Caco-2 (cell line): ENCODE results near the gene PSTPIP1. TPM values are rescaled to one million over a fixed set of nuclear protein-coding genes. Genes with fewer than 3 reads are reported as not detected.

Experiments
- Bru-seq: library from RNA; stranded (reverse); fragments of 400-500 nt; gene quantifications from one replicate; lab custom pipeline; 2021; lab: Mats Ljungman, UMichigan
- BruChase-seq, 2 experiments: library from RNA; stranded (reverse); fragments of 400-500 nt; gene quantifications; one replicate each; lab custom pipeline; 2021; lab: Mats Ljungman, UMichigan
- BruUV-seq: library from RNA; stranded (reverse); fragments of 400-500 nt; replicated peaks from 2 replicates; lab custom pipeline; 2021; lab: Mats Ljungman, UMichigan
- CTCF ChIA-PET: fragments of 300-600 bp; sonication (Branson Sonifier 250); formaldehyde crosslinking; loops from one replicate; lab custom pipeline; 2022; ENCODE audit warnings: antibody characterized with exemption; lab: Charles Lee
- POLR2A ChIA-PET: fragments of 300-600 bp; sonication (Branson Sonifier 250); formaldehyde crosslinking; loops from one replicate; lab custom pipeline; 2022; ENCODE audit warnings: antibody characterized with exemption; lab: Charles Lee
- DNase-seq, 2 experiments: peaks; one replicate each; pipeline versions ENCODE4 v3.0.0 to v3.0.0-alpha.2; 2020 to 2022
- H3K27me3 ChIP-seq: replicated peaks from 2 replicates; pipeline ENCODE4 v1.6.0; 2011; ENCODE audit warnings: low read length; ENCODE audit not compliant: control insufficient read depth, insufficient read depth
- H3K36me3 ChIP-seq: 2 replicates; pipeline ENCODE4 v1.5.1; 2011; ENCODE audit warnings: low read length; ENCODE audit not compliant: control insufficient read depth, insufficient read depth
- H3K4me1 ChIP-seq: fragments of 250-450 bp; sonication (Bioruptor Pico); 2 replicates; pipeline ENCODE4 v1.5.1; 2020; ENCODE audit warnings: mild to moderate bottlenecking
- H3K4me3 ChIP-seq: 2 replicates; pipeline ENCODE4 v1.5.1; 2011; ENCODE audit warnings: low read depth, mild to moderate bottlenecking, control low read depth, low read length
- H3K9me3 ChIP-seq: fragments of 250-450 bp; sonication (Bioruptor Pico); 2 replicates; pipeline ENCODE4 v1.5.1; 2020; ENCODE audit warnings: mild to moderate bottlenecking, moderate library complexity
- H3K27ac Mint-ChIP-seq: one replicate; pipeline ENCODE4 v1.8.0; 2022; ENCODE audit warnings: mixed read lengths; ENCODE audit not compliant: unreplicated experiment
- H3K27me3 Mint-ChIP-seq: one replicate; pipeline ENCODE4 v1.8.0; 2022; ENCODE audit warnings: mixed read lengths; ENCODE audit not compliant: insufficient read depth, unreplicated experiment
- H3K36me3 Mint-ChIP-seq: one replicate; pipeline ENCODE4 v1.8.0; 2022; ENCODE audit warnings: mild to moderate bottlenecking, mixed read lengths; ENCODE audit not compliant: insufficient read depth, unreplicated experiment
- H3K4me1 Mint-ChIP-seq: one replicate; pipeline ENCODE4 v1.8.0; 2022; ENCODE audit warnings: low read depth, mixed read lengths; ENCODE audit not compliant: unreplicated experiment
- H3K4me3 Mint-ChIP-seq: one replicate; pipeline ENCODE4 v1.8.0; 2022; ENCODE audit warnings: mild to moderate bottlenecking, moderate library complexity, mixed read lengths; ENCODE audit not compliant: unreplicated experiment
- H3K9me3 Mint-ChIP-seq: one replicate; pipeline ENCODE4 v1.8.0; 2022; ENCODE audit warnings: mixed read lengths; ENCODE audit not compliant: unreplicated experiment
- intact Hi-C: fragments of 100-400 bp; cut with micrococcal nuclease; formaldehyde crosslinking; loops from one replicate; pipeline ENCODE4 v1.10.0; 2022; ENCODE audit not compliant: unreplicated experiment
- long read RNA-seq: library from polyadenylated mRNA; stranded (forward); transcript quantifications from one replicate; pipeline ENCODE4 v2.0.0, GENCODE V29; 2022
- total RNA-seq: library from RNA; stranded (reverse); gene quantifications from 2 replicates; pipeline ENCODE4 v1.2.3, GENCODE V29; 2022
- TF ChIP-seq, protein P1 (sequence below), 2 experiments: fragments of 200-600 bp in 1 of 2; IDR thresholded peaks; 1 replicate in 1 of 2; 2 replicates in 1 of 2; pipeline versions ENCODE4 v1.5.1 to v1.8.0; 2011 to 2022; ENCODE audit warnings: antibody characterized with exemption in 1 of 2, control low read depth in 1 of 2, inconsistent platforms in 1 of 2, low read depth in 1 of 2, low read length in 1 of 2, mild to moderate bottlenecking in 1 of 2, moderate library complexity in 1 of 2; ENCODE audit not compliant: insufficient read depth in 1 of 2, severe bottlenecking in 1 of 2, unreplicated experiment in 1 of 2

PSTPIP1 gene
- total RNA-seq, result not detected in 2 replicates
- Bru-seq, nascent RNA, result percentile 2 among the genes with signal in this experiment
- not detected for BruChase-seq, experiment 1, labeled RNA remaining after a 2-hour chase
- not detected for BruChase-seq, experiment 2, labeled RNA remaining after a 6-hour chase
- long read RNA-seq, result 0 reads

DNA sequence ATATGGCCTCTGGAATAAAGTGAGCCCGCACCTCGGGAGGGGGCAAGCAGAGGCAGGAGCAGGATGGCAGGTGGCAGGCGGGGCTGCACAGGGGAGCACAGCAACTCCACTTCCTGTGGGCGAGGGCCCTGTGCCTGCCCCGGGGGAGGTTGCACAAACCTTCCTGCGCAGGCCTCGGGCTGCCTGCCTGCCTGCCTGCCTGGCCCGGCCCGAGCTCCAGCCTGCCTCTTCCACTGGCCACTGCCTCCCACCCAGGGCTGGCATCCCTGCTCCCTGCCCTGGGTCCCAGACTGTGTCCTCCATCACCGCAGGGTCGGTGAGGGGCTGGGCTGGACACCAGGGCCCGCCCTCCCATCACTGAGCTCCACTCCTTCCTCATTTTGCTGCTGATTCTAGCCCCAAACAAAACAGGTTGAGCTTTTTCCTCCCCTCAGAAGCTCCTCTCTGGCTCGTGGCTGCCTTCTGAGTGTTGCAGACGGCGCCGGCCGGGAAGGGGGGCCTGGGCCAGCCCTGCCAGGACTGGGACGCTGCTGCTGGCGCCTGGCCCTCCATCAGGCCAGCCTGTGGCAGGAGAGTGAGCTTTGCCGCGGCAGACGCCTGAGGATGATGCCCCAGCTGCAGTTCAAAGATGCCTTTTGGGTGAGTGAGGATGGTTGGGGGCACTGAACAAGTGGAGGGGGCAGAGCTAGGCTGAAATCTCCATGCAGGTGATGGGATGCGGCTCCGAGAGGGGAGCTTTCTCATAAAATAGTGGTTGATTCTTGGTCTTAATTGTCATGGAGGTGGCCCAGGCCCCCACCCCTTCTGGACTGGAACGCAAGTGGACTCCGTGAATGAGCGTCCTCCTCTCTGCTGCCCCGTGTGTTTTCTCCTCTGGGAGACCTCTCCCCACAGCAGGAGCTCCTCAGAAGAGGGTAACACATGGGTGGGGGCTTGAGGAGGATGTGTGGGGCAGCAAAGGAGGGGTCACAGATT, at the start of gene PSTPIP1:
PSTPIP1 (plus strand) TSS at position 156 of the 975 bp plus-strand sequence; CDS start at position 604, 448 bp downstream.
- Mint-ChIP-seq H3K27me3 (no peaks in the 10 kb centered on the region), H3K4me1 (no peaks in the 10 kb centered on the region), H3K36me3 (no peaks in the 10 kb centered on the region), H3K27ac (no peak within 1 kb of the TSS), H3K4me3 (no peak within 1 kb of the TSS), H3K9me3 (no peaks in the 10 kb centered on the region)
- no peaks in the 10 kb centered on the region for H3K27me3 ChIP-seq
- ChIA-PET CTCF (interaction anchor here (0.8 kb wide), 1 partner anchor 27 kb away, joined by 4 read pairs; no protein-coding TSS in a partner anchor), POLR2A (no interaction called here)
- BruUV-seq, result no TSS peak
- TF ChIP-seq, protein P1, sequence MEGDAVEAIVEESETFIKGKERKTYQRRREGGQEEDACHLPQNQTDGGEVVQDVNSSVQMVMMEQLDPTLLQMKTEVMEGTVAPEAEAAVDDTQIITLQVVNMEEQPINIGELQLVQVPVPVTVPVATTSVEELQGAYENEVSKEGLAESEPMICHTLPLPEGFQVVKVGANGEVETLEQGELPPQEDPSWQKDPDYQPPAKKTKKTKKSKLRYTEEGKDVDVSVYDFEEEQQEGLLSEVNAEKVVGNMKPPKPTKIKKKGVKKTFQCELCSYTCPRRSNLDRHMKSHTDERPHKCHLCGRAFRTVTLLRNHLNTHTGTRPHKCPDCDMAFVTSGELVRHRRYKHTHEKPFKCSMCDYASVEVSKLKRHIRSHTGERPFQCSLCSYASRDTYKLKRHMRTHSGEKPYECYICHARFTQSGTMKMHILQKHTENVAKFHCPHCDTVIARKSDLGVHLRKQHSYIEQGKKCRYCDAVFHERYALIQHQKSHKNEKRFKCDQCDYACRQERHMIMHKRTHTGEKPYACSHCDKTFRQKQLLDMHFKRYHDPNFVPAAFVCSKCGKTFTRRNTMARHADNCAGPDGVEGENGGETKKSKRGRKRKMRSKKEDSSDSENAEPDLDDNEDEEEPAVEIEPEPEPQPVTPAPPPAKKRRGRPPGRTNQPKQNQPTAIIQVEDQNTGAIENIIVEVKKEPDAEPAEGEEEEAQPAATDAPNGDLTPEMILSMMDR (IDR thresholded peaks at IDR 0.05; ENCODE audit: insufficient read depth in 1 of 2, low read depth in 1 of 2, low read length in 1 of 2, severe bottlenecking in 1 of 2, unreplicated experiment in 1 of 2), result no peak
- H3K36me3 ChIP-seq, result no peaks in the 10 kb centered on the region
- H3K4me3 ChIP-seq, result no peak within 1 kb of the TSS
- no peaks in the 10 kb centered on the region for H3K9me3 ChIP-seq
- peak in 1 of 2 experiments; percentile 19 for DNase-seq
- intact Hi-C loops, result no loop called here
- H3K4me1 ChIP-seq, result no peaks in the 10 kb centered on the region

DNA sequence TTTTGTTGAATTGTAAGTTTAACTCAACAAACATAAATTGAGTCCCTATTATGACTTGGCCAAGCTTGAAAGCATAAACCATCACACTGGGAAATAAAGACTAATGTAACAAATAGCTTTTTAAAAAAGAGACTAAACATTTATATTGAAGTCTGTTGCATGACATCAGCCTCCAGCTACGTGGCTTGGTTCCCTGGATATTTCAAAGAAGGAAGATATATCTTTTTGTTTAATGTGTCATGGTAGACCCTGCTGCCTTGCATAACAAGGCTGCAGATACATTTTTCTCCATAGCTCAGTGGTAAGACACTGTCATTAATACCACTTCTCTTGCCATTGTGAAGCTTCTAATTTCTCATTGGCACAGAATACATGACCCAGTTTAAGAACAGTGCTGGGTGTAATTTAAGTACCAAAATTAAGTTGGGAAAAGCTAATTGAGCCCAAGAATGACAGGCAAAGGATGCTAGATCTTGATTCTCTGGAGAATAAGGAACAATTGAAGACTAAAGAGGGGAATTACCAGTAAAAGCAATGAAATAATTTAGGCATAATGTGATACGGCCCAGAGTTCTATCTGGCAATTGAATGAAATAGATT, 49.3 kb upstream of the PSTPIP1 start:
- POLR2A ChIA-PET, result interaction anchor here (1.0 kb wide), 1 partner anchor 14 kb away, joined by 3 read pairs; no protein-coding TSS in a partner anchor

More for the DNA sequence above, 49.3 kb upstream of the PSTPIP1 start:
- Mint-ChIP-seq H3K27ac (no peak overlapping the region), H3K27me3 (no peaks in the 10 kb centered on the region), H3K36me3 (peaks cover 55% of the 10 kb centered on the region), H3K4me1 (no peaks in the 10 kb centered on the region), H3K4me3 (no peak overlapping the region), H3K9me3 (no peaks in the 10 kb centered on the region)
- CTCF ChIA-PET, result no interaction called here
- Histone ChIP-seq H3K9me3 (no peaks in the 10 kb centered on the region), H3K36me3 (no peaks in the 10 kb centered on the region), H3K27me3 (no peaks in the 10 kb centered on the region), H3K4me3 (no peak overlapping the region), H3K4me1 (no peaks in the 10 kb centered on the region)
- intact Hi-C loops, result no loop called here
- no peak for DNase-seq
- BruUV-seq, result no TSS peak
- TF ChIP-seq, protein P1 (IDR thresholded peaks at IDR 0.05; ENCODE audit: insufficient read depth in 1 of 2, low read depth in 1 of 2, low read length in 1 of 2, severe bottlenecking in 1 of 2, unreplicated experiment in 1 of 2), result no peak
